Esophagus (tissue), 2 donors: ENCODE data around the gene LCE3A. TPM values are rescaled to one million over a fixed set of nuclear protein-coding genes. Genes with fewer than 3 reads are reported as not detected.

Experiments
- H3K27ac ChIP-seq, 2 donors: one replicate each; pipeline ENCODE4 v1.5.1; 2013; ENCODE audit warnings: low read depth in 2 of 2, mild to moderate bottlenecking in 2 of 2, inconsistent platforms in 1 of 2, low read length in 1 of 2, moderate library complexity in 1 of 2
- H3K27me3 ChIP-seq, 2 donors: one replicate each; pipeline ENCODE4 v1.6.1; 2013; ENCODE audit warnings: low read length in 2 of 2, control low read depth in 1 of 2, mild to moderate bottlenecking in 1 of 2; ENCODE audit not compliant: insufficient read depth in 2 of 2, control insufficient read depth in 1 of 2
- H3K36me3 ChIP-seq, 2 donors: one replicate each; pipeline ENCODE4 v1.6.1; 2013; ENCODE audit warnings: low read length in 1 of 2; ENCODE audit not compliant: control insufficient read depth in 2 of 2, insufficient read depth in 2 of 2
- H3K4me1 ChIP-seq, 2 donors: one replicate each; pipeline ENCODE4 v1.6.1; 2013; ENCODE audit warnings: low read length in 1 of 2; ENCODE audit not compliant: control insufficient read depth in 2 of 2, insufficient read depth in 2 of 2
- H3K4me3 ChIP-seq, 2 donors: one replicate each; pipeline ENCODE4 v1.5.1; 2013; ENCODE audit warnings: low read length in 2 of 2, mild to moderate bottlenecking in 2 of 2, low read depth in 1 of 2, moderate library complexity in 1 of 2
- H3K9me3 ChIP-seq, 2 donors: one replicate each; pipeline ENCODE4 v1.6.1; 2013; ENCODE audit warnings: mild to moderate bottlenecking in 2 of 2, low read depth in 1 of 2, low read length in 1 of 2, moderate library complexity in 1 of 2; ENCODE audit not compliant: control insufficient read depth in 2 of 2, insufficient read depth in 1 of 2
- WGBS, 2 donors: extraction: QIAGEN DNeasy Blood & Tissue Kit; methylation state at CpG; one replicate each; pipeline ENCODE4 v1.1.7; 2013; 5-methylcytosine and 5-hydroxymethylcytosine counted together
- polyA plus RNA-seq, 2 donors: library from polyadenylated mRNA; stranded (reverse); fragments of 200-250 nt; gene quantifications; one replicate each; pipeline ENCODE4 v1.2.3, GENCODE V29; 2013
- donor health status: healthy with polysubstance abuse.
- donor health status: Bipolar disorder and iron deficiency.

The LCE3A gene
- polyA plus RNA-seq, 2 donors = not detected

GRCh38 chr1:152643945-152644344 lies 21.0 kb upstream of the LCE3A start:
- Histone ChIP-seq H3K4me1 (no peaks in the 10 kb centered on the region), H3K27ac (no peak overlapping the region), H3K9me3 (no peaks in the 10 kb centered on the region), H3K4me3 (no peak overlapping the region), H3K36me3 (no peaks in the 10 kb centered on the region), H3K27me3 (no peaks in the 10 kb centered on the region)
- 60 to 65% methylated on average over 3 of the region's 3 CpGs for WGBS, 2 donors

GRCh38 chr1:152640351-152640750 lies 17.4 kb upstream of the LCE3A start:
- no peaks in the 10 kb centered on the region for H3K9me3 ChIP-seq
- WGBS, 2 donors = 76% methylated on average over 1 of the region's 1 CpG
- H3K4me1 ChIP-seq = no peaks in the 10 kb centered on the region
- no peak overlapping the region for H3K4me3 ChIP-seq
- no peaks in the 10 kb centered on the region for H3K27me3 ChIP-seq
- H3K27ac ChIP-seq = no peak overlapping the region
- no peaks in the 10 kb centered on the region for H3K36me3 ChIP-seq

GRCh38 chr1:152630596-152630995 lies 7.7 kb upstream of the LCE3A start:
- H3K27me3 ChIP-seq = no peaks in the 10 kb centered on the region
- no peaks in the 10 kb centered on the region for H3K36me3 ChIP-seq
- no peaks in the 10 kb centered on the region for H3K4me1 ChIP-seq
- WGBS, 2 donors = 87 to 92% methylated on average over 3 of the region's 3 CpGs
- H3K4me3 ChIP-seq = no peak overlapping the region
- no peak overlapping the region for H3K27ac ChIP-seq
- H3K9me3 ChIP-seq = no peaks in the 10 kb centered on the region

- H3K4me3 ChIP-seq = no peak overlapping the region
Measured at GRCh38 chr1:152626744-152627143, 3.8 kb upstream of the LCE3A start.

GRCh38 chr1:152623203-152623844 lies 421 bp upstream of the LCE3A start:
- no peaks in the 10 kb centered on the region for H3K9me3 ChIP-seq
- no peak overlapping the region for H3K4me3 ChIP-seq
- no peak overlapping the region for H3K27ac ChIP-seq
- no peaks in the 10 kb centered on the region for H3K36me3 ChIP-seq
- H3K27me3 ChIP-seq = no peaks in the 10 kb centered on the region
- H3K4me1 ChIP-seq = peaks cover 0 to 4% of the 10 kb centered on the region in 2 donors
- 27 to 33% methylated on average over 29 of the region's 29 CpGs for WGBS, 2 donors

More at GRCh38 chr1:152626744-152627143, 3.8 kb upstream of the LCE3A start:
- no peaks in the 10 kb centered on the region for H3K9me3 ChIP-seq
- H3K27me3 ChIP-seq = no peaks in the 10 kb centered on the region
- no peaks in the 10 kb centered on the region for H3K36me3 ChIP-seq
- 47 to 67% methylated on average over 1 of the region's 1 CpG for WGBS, 2 donors
- H3K27ac ChIP-seq = no peak overlapping the region
- H3K4me1 ChIP-seq = peaks cover 0 to 4% of the 10 kb centered on the region in 2 donors

GRCh38 chr1:152621993-152622392 lies 910 bp downstream of the LCE3A start:
- Histone ChIP-seq H3K4me3 (no peak overlapping the region), H3K4me1 (peaks cover 0 to 4% of the 10 kb centered on the region in 2 donors), H3K27ac (no peak overlapping the region), H3K27me3 (no peaks in the 10 kb centered on the region), H3K36me3 (no peaks in the 10 kb centered on the region), H3K9me3 (no peaks in the 10 kb centered on the region)
- 45 to 87% methylated on average over 3 of the region's 3 CpGs for WGBS, 2 donors

GRCh38 chr1:152613511-152613910 lies 9.4 kb downstream of the LCE3A start, which contains the start of gene LCE3B:
LCE3B (plus strand) TSS chr1:152613811; CDS start chr1:152613811, 0 bp downstream.
- H3K36me3 ChIP-seq = no peaks in the 10 kb centered on the region
- H3K27me3 ChIP-seq = no peaks in the 10 kb centered on the region
- H3K4me1 ChIP-seq = no peaks in the 10 kb centered on the region
- WGBS, 2 donors = 74 to 100% methylated on average over 1 of the region's 1 CpG
- H3K4me3 ChIP-seq = no peak within 1 kb of the TSS
- H3K27ac ChIP-seq = no peak within 1 kb of the TSS
- no peaks in the 10 kb centered on the region for H3K9me3 ChIP-seq

- Histone ChIP-seq H3K4me1 (no peaks in the 10 kb centered on the region), H3K27ac (no peak within 1 kb of the TSS), H3K36me3 (no peaks in the 10 kb centered on the region), H3K9me3 (no peaks in the 10 kb centered on the region), H3K27me3 (no peaks in the 10 kb centered on the region), H3K4me3 (no peak within 1 kb of the TSS)
- 66 to 74% methylated on average over 4 of the region's 4 CpGs for WGBS, 2 donors
Measured at GRCh38 chr1:152599934-152600333, 23.0 kb downstream of the LCE3A start, which contains the start of gene LCE3C. LCE3C (plus strand) TSS chr1:152600234; CDS start chr1:152600732, 498 bp downstream.

- 48 to 88% methylated on average over 2 of the region's 2 CpGs for WGBS, 2 donors
- no peaks in the 10 kb centered on the region for H3K27me3 ChIP-seq
- H3K9me3 ChIP-seq = no peaks in the 10 kb centered on the region
- H3K4me3 ChIP-seq = no peak overlapping the region
- no peaks in the 10 kb centered on the region for H3K4me1 ChIP-seq
- no peak overlapping the region for H3K27ac ChIP-seq
- no peaks in the 10 kb centered on the region for H3K36me3 ChIP-seq
Measured at GRCh38 chr1:152596986-152597385, 25.9 kb downstream of the LCE3A start.

GRCh38 chr1:152585586-152585985 lies 37.3 kb downstream of the LCE3A start:
- H3K36me3 ChIP-seq = no peaks in the 10 kb centered on the region
- no peak overlapping the region for H3K4me3 ChIP-seq

More at GRCh38 chr1:152585586-152585985, 37.3 kb downstream of the LCE3A start:
- WGBS, 2 donors = 27 to 54% methylated on average over 1 of the region's 1 CpG
- H3K27ac ChIP-seq = no peak overlapping the region
- no peaks in the 10 kb centered on the region for H3K9me3 ChIP-seq
- H3K4me1 ChIP-seq = no peaks in the 10 kb centered on the region
- no peaks in the 10 kb centered on the region for H3K27me3 ChIP-seq
